ENCODE results near the gene PCDHA8.
A peak's percentile ranks its signal among the peaks of the same experiment; 100 is the strongest.

- TF ChIP-seq CTCF (IDR thresholded peaks at IDR 0.05; ENCODE audit: low read depth, low read length, poor library complexity, severe bottlenecking) (peak; percentile 18), EZH2phosphoT487 (IDR thresholded peaks at IDR 0.05; ENCODE audit: borderline replicate concordance, low read length) (no peak)
Measured at GRCh38 chr5:140840978-140841962, at the start of gene PCDHA8.
